HuH-7.5 (cell line): ENCODE measurements around the gene TGDS.
A peak's percentile ranks its signal among the peaks of the same experiment; 100 is the strongest.
"Not testable (repeated sequence)": the region's sequence is repeated elsewhere in the genome, so short reads cannot be mapped to it uniquely, and the experiment has no call there.

Experiments used
- DNase-seq: peaks from one replicate; pipeline ENCODE4 v3.0.0; 2011; ENCODE audit warnings: low spot score

The TGDS gene, protein sequence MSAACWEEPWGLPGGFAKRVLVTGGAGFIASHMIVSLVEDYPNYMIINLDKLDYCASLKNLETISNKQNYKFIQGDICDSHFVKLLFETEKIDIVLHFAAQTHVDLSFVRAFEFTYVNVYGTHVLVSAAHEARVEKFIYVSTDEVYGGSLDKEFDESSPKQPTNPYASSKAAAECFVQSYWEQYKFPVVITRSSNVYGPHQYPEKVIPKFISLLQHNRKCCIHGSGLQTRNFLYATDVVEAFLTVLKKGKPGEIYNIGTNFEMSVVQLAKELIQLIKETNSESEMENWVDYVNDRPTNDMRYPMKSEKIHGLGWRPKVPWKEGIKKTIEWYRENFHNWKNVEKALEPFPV

DNA sequence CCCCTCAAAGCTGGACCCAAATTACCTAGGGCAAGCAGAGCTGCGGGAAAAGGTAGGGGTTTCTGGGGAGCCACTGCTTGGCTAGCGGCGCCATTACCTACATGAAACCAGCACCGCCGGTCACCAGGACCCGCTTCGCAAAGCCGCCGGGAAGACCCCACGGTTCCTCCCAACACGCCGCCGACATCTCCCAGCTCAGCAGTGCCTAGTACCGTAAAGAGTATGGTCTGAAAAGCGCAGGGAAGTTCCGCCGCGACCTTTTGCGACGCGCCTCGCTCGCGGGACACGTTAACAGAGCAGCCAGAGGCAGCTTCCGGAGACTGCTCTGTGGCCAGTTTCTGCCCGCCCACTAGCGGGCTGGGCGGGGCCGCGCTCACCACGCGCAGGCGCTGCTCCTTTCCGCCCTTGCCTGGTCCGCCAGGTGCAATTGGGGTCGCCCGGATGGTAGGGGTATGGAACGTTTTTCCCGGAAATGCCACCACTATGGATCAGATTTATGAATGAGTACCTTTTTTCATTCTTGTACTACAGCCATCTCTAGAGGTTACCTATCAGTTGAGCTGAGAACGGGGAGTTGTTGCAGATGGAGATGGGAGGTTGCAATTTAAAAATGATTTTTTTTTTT, at the start of gene TGDS:
TGDS (minus strand) TSS at position 203 of the 625 bp plus-strand sequence; CDS start at position 187, 16 bp downstream.
- peak; percentile 55 for DNase-seq

DNA sequence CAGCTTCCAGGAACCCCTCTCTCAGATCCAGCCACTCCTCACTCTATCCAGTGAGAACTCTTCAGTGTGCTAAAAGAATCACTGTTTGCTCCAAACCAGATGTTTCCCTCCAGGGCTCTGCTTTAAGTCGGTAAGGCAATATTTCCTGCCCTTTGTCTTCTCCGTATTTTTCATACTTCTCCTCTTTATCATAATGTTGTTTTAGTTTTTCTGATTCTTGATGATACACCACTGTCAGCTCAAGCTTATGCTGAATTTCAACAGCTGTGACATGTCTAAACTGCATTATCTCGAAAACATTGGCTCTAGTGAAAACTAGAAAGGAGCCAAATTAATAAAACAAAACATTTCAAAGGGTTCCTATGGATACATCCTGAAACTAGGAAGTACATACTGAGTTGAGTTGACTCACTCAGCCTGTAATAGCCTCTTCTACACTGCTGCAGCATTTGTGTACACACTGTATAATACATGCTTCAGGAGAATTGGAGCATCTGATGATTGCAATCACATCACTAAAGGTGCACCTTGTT, 45.5 kb upstream of the TGDS start:
- DNase-seq: no peak

DNA sequence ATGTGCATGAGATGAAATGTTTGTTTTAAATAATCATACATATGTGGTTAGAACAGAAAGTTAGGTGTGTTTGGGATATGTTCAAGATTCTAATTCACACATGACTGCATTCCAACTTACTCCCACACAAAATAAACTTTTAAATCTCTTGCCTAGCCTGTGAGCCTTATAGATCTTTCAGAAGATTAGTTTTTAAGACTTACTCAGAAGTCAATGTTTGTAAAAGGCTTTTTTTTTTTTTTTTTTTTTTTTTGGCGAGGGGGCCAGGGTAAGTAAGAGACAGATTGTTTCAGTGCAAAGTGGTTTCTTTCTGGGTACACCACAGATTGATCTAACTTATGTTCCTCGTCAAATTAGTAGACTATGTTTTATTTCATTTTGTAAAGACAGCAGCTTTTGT, 44.8 kb upstream of the TGDS start:
- no peak for DNase-seq

DNA sequence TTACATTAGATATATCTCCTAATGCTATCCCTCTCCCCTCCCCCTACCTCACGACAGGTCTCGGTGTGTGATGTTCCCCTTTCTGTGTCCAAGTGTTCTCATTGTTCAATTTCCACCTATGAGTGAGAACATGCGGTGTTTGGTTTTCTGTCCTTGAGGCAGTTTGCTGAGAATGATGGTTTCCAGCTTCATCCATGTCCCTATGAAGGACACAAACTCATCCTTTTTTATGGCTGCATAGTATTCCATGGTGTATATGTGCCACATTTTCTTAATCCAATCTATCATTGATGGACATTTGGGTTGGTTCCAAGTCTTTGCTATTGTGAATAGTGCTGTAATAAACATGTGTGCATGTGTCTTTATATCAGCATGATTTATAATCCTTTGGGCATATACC, 41.7 kb upstream of the TGDS start:
- not testable (repeated sequence) for DNase-seq

DNA sequence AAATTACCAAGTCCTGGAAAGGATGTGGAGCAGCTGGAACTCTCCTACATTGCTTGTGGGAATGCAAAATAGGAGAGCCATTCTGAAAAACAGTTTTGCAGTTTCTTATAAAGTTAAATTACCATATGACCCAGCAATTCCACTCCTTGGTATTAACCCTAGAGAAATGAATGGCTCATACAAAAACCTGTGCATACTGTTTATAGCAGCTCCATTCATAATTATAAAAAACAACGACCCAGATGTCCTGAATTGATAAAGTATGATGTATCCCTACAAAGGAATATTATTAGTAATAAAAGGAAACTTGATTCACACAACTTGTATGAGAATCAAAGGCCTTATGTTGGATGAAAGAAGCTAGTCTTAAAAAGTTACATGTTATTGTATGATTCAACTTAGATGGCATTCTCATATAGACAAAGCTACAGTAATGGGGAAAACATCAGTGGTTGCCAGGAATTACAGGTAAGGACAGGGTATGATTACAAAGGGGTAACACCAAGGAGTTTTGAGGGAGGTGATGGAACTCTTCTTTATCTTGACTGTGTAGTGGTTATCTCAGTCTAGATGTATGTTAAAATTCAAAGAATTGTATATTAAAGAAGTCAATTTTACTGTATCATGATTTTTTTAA, 41.1 kb upstream of the TGDS start:
- DNase-seq: no peak

DNA sequence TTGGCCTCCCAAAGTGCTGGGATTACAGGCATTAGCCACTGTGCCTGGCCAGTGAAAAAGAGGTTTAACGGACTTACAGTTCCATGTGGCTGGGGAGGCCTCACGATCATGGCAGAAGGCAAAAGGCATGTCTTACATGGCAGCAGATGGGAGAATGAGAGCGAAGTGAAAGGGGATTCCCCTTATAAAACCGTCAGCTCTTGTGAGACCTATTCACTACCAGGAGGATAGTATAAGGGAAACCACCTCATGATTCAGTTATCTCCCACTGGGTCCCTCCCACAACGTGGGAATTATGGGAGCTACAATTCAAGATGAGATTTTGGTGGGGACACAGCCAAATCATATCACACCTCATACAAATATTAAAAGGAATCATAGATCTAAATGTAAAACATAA, 40.1 kb upstream of the TGDS start:
- not testable (repeated sequence) for DNase-seq

DNA sequence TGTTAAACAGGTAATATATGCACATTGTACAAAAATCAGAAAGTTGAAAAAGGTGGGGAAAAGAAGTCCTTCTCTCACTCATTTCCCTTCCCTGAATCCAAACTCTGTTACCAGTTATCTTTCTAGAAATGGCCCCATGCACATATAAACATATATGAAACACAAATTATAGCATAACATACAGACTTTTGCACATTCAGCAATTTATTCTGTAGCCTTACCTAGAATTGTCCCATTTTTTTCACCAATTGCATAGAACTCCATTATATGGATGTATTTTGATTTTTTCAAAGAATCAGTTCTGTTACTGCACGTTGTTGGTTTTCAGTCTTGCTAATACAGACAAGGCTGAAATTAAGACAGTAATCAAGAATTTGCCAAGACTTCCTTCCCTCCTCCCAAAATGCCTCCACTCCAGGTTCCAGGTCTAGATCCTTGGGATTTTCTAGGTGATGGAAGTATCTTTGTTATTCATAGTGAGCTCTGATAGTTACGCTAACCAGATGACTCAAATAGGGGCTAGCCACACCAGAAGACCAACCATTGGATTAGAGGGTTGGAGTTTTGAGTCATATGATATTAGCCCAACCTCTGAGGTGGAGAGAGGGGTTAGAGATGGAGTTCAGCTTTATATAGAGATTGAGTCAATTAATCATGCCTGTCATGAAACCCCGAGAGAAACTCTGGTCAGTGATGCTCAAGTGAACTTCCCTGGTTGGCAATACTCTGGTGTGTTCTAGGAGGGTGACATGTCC, 36.5 kb upstream of the TGDS start:
- DNase-seq: no peak

DNA sequence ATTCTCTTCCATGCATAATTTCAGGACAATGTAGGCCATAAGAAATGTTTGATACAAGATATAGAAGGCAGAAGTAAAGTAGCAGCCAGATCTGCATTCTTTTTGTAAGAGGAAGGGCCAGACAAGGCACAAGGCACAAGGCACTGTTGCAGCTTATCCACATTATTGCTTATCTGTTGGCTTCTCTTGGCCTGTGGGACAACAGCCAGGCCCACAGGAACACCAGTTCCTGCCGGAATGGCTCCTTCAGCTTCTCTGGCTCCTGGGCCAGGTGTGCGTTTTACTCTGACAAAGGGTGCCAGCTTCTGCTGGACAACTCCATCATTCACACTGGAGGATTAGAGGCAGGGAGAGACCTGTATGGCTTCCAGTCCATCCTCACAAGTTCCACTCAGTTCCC, 34.9 kb upstream of the TGDS start:
- DNase-seq: no peak

DNA sequence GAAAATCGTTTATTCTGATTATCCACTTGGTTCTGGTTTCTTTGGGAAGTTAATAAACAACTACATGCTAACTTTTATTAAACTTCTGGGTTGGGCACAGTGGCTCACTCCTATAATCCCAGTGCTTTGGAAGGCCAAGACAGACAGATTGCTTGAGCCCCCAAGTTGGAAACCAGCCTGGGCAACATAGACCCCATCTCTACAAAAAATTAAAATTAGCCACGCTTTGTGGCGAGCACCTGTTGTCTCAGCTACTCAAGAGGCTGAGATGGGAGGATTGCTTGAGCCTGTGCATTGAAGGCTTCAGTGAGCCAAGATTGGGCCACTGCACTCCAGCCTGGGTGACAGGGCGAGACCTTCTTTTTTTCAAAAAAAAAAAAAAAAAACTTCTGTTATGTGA, 27.4 kb upstream of the TGDS start:
- no peak for DNase-seq

DNA sequence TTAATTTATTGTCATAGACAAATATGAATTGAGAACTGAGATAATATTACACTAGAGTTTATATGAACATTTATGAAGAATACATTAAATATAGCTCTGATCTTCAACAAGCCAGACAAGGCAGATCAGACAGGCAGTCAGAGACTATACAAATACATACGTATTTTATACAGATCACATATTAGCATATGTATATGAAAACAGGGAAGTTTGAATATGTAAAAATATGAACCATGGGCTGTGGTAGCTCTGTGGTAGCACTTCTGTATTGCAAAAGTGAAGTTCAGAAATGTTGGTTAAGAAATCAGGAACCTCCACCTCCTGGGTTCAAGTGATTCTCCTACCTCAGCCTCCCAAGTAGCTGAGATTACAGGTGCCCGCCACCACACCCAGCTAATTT, 26.4 kb upstream of the TGDS start:
- DNase-seq: no peak

DNA sequence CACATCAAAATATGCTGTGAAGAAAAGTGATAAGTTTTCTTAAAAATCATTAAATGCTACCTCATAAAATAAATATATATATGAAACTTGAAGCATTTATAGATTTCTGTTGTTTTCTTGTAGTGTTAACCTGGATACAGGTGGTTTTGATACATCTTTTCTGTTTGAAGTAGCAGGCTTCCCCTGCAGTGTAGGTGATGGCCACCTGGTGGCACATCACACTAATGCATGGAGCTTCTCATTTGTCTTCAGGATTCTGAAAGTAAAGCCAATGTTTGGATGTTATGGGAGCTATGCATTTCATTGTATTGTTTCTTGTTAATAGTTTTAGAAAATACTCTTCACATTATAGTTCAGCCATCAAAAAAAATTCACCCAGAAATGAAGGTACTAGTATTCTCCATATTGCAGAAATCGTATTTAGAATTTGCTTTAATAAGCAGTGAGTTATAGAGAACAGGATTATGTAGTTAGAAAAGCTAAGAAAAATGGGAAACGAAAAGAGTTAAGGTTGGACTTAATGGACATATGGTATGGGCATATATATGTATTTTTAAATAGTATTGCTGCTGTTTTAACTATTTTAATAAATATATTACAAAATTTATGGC, 24.4 kb upstream of the TGDS start:
- DNase-seq: no peak

DNA sequence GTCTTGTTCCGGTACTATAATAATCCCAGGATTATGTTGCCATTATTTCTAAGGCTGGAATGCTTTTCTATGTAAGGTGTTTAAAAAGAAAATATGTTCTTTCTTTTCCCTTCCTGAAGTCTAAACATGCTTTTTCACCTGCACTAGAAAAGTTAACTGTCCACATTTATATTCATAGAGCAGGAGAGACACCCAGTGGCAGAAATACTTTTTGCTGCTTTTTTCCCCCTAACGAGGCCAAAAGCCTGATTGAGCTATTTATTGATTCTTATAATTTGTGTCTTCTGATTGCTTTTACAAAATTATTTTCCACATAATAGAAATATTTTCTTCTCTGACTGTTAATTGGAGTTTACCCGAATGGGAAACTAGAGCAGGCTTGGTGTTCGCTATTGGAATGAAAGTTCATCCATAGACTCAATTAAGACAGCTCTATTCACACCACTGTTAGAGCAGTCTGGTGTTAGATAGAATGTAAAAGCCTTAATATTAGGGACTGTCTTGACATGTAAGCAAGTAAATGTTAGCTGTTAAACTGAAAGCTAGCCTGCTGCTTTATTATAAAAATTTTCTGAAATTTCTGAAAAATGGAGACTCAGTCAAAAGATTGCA, 21.5 kb upstream of the TGDS start:
- DNase-seq: no peak

DNA sequence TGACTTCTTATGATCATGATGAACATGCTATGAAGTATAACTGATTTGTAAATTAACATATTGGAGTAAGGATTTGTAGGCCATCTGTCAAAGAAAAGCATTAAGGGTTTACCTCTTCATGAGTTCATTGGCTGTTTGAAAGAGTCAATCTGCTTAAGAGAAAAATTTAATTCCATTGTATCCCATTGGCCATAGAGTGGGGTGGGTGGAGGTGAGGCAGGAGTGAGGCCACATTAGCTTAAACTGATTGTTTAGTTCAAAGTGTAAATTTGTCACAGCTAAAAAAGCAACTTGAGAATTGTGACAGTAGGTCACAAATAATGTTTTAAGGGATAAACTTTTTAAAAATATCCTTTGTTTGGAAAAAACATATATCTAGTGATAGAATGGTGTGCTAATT, 17.1 kb upstream of the TGDS start:
- DNase-seq: no peak

DNA sequence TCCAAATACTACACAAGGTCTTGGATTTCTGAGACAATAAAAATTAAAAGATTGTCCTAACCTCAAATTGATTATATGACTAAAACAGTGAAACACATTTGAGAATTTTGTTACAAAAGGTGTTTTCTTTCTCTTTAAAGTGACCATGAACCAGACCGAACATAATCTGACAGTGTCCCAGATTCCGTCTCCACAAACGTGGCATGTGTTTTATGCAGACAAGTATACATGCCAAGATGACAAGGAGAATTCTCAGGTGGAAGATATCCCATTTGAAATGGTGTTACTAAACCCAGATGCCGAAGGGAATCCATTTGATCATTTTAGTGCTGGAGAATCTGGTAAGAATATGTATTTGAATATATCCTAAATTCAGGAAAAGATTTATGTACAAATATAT, 16.1 kb upstream of the TGDS start:
- DNase-seq: no peak

DNA sequence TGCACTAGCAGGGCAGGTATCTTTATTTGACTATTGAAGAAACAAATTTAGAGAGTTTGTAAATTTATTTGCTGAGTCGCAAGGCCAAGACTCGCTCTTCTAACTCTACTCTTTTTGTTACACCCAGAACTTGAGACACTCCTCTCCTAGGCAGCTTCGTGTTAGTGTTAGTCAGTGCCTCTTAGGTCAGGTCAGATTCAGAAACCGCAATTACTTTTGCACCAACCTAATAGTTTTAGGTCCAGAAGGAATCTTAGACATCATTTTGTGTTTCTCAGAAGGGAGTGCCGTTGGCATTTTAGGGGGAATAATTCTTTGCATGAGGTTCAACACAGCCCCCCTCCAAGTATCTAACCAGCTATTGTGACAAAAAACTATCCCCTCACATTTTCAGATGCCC, 14.5 kb upstream of the TGDS start:
- DNase-seq: no peak

DNA sequence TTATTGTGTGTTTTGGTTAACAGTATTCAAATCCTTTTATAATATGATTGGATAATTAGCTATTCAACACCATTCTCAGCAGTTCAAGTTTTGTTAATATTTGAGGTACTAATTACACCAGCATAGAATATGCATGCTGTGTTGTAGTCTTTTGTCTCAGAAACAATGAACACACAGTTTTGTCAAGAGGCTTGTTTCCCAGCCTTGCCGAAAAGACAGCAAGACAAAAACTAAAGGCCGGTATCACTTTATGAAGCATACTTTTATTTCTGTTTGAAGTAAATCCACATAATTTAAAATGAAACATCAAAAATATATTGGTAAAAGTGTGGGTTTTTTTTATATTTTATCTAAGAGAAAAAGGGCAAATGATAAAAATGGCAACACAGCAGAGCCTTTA, 13.2 kb upstream of the TGDS start:
- no peak for DNase-seq

DNA sequence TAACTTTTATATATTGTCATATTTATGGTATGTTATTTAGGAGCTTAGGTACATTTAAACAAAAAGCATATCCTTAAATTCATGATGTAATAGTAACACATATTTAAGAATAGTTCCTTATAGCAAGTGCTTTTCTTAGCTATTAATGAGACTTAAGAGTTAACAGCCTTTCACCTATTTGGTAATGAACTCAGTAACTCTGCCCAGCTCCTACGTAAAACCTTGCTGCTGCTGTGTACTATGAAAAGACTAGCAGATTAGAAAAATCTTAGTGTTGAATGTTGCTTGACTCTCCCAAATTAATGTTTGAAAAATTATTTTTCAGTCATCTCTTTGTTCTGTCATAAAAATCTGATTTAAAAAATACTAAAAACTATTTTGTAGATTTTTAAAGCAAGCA, 12.6 kb upstream of the TGDS start:
- no peak for DNase-seq

DNA sequence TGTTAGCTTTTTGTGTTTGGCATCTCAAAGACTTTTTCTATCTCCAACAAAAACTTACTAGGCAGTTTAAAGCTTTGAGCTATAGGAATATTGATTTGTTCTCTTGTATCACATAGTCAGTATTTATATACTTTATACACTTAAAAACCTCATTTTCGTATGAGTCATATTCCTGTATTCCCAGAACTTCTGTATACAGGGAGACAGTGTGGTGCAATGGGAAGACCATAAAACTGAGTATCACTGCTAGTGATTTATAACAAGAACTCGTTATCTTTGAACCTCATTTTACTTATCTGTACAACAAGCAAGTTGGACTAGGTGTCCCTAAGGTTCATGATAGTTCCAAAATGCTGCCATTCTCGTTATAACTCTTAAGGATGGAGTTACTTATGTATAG, 12.0 kb upstream of the TGDS start:
- DNase-seq: no peak

DNA sequence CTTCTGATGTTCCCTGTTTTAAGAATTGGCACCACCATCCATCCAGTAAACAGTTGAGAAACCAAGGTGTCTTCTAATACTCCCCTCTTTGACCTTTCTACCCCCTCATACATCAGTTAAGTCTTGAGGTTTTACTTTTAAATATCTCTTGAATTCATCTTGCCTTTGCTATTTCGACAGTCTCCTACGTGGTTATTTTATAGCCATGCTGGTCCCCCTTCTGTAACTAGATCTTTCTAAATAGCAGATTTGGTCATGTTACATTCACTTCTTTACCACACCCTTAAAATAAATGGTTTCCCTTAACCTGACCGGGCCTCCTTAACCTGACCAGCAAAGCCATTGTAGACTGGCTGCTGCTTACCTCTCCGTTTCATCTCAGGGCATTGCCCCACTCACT, 11.1 kb upstream of the TGDS start:
- DNase-seq: no peak

DNA sequence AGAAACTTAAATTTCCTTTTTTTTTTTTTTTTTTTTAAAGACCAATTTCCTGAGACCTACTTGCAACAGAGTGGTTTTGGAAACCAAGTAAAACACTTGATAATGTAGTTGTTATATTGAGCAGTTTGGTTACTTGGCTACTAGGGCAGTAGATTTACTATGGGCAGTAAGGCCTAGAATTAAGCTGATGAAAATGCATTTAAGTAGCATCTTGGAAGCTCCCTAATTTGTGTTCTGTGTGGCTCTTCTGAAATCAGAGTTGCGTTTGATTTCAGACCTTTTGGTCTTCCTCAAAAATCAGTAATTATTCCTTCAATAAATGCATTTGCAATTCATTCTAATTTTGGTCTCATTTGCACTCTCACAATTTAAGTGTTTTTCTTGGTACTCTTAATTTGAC, 6.5 kb upstream of the TGDS start:
- no peak for DNase-seq
